ENCODE results near the gene TMPRSS11A.

DNA sequence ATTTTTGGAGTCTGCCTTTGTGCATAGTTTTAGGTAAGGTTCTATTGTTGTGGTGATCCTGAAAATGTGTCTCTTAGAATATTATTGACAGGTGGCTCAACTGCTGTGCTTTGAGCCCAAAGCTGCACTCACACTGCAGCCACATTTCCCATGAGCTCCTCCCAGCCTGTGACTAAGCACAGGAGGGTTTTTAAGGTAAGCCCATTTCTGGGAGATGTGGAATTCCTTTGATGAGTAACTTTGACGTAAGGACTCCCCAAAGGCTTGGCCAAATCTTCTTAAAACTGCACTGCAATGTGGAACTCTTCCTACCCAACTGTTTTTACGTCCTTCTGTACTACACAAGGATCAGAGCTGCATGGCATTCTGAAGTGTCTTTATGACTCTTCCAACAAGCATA, 20.0 kb upstream of the TMPRSS11A start:
- TF ChIP-seq, protein P1, sequence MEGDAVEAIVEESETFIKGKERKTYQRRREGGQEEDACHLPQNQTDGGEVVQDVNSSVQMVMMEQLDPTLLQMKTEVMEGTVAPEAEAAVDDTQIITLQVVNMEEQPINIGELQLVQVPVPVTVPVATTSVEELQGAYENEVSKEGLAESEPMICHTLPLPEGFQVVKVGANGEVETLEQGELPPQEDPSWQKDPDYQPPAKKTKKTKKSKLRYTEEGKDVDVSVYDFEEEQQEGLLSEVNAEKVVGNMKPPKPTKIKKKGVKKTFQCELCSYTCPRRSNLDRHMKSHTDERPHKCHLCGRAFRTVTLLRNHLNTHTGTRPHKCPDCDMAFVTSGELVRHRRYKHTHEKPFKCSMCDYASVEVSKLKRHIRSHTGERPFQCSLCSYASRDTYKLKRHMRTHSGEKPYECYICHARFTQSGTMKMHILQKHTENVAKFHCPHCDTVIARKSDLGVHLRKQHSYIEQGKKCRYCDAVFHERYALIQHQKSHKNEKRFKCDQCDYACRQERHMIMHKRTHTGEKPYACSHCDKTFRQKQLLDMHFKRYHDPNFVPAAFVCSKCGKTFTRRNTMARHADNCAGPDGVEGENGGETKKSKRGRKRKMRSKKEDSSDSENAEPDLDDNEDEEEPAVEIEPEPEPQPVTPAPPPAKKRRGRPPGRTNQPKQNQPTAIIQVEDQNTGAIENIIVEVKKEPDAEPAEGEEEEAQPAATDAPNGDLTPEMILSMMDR (conservative IDR thresholded peaks at IDR 0.05; ENCODE audit: low read length), result no peak
- no peak for TF ChIP-seq EZH2phosphoT487 (IDR thresholded peaks at IDR 0.05; ENCODE audit: borderline replicate concordance, low read depth, low read length)

Data from OCI-LY7 (cell line).